ENCODE data around the gene MAGEA9B.
"Not testable (repeated sequence)": the region's sequence is repeated elsewhere in the genome, so short reads cannot be mapped to it uniquely, and the experiment has no call there.

The MAGEA9B gene, protein sequence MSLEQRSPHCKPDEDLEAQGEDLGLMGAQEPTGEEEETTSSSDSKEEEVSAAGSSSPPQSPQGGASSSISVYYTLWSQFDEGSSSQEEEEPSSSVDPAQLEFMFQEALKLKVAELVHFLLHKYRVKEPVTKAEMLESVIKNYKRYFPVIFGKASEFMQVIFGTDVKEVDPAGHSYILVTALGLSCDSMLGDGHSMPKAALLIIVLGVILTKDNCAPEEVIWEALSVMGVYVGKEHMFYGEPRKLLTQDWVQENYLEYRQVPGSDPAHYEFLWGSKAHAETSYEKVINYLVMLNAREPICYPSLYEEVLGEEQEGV

DNA sequence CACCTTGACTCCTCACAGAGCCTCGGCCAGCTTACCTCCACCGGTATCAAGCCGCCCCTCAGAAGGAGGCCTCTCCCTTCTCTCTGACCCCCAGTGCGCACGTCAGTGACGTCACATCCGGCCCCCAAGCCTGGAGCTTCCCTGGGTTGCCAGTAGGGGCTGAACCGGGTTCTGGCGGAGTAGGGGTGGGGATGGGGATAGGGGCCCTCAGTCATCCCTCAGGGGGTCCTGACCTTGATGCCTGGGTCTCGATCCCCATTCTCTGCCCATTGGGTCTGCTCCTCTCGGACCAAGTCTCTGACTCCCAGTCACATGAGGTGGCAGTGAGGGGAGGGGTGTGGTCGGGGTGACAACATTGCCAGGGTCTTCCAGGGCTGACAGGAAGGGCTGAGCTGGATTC, at the start of gene MAGEA9B:
MAGEA9B (minus strand) TSS at position 101 of the 400 bp plus-strand sequence. CDS start 4,280 bp downstream, outside the sequence.
- DNase-seq: not testable (repeated sequence)

DNA sequence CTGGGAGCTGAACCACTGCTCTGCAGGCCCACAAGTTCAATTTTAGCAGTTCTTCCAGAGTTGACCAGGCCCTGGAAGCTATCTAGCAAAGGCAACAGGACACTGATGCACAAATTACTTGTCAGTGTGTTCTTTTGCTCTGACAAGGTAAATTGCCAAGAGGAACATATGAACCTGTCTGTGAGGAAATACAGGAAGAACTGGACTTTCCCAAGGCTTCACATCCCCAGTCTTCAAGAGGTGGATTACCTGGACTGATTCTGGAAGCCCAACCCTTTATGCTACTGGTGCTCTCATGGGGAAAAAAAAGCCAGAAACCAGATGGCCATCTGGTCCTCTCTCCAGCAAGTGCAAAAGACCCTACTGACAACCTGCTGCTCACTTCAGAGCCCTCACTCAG, 46.3 kb upstream of the MAGEA9B start:
- DNase-seq: no peak

DNA sequence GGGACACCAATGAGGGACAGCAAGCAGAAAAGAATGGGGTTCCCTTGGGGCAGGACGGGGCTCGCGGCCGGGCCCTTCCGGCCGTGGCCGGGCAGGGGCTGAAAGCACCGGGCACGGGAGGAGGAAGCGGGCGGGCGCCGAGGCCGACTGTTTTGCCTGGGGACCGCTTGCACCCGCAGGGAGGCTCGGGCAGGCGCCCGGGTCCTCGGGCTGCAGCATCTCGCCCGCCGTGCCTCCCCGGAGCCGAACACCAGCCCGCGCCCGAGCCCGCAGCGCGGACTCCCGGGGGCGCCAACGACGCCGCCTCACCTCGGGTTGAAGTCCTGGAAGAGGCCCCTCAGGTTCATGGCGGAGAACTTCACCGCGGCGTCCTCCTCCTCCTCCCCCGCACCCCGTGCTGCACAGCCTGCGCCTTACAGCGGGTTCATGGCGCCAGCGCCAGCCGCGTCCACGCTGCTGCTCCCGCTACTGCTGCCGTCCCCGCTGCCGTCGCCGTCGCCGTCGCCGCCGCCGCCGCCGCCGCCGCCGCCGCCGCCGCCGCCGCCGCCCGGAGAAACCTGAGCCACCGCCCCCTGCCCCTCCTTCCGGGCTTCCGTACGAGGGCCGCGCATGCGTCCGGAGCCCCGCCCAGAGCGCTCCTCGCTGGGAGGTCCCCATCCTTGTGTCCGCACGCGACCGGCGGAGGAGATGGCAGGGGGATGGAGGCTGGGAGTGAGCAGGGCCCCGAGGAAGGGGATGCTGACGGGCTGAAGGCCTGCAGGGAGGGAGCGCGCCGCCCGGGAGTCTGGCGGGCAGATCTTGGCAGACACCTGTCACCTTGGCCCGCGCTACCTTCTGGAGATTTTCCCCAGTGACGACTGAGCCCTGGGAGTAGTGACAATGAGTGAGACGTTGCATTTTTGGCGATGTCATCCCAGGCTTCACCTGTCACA, 44.2 kb upstream of the MAGEA9B start, which contains the start of gene TMEM185A:
TMEM185A (minus strand) TSS at position 559 of the 932 bp plus-strand sequence; CDS start at position 347, 212 bp downstream.
- DNase-seq: no peak

DNA sequence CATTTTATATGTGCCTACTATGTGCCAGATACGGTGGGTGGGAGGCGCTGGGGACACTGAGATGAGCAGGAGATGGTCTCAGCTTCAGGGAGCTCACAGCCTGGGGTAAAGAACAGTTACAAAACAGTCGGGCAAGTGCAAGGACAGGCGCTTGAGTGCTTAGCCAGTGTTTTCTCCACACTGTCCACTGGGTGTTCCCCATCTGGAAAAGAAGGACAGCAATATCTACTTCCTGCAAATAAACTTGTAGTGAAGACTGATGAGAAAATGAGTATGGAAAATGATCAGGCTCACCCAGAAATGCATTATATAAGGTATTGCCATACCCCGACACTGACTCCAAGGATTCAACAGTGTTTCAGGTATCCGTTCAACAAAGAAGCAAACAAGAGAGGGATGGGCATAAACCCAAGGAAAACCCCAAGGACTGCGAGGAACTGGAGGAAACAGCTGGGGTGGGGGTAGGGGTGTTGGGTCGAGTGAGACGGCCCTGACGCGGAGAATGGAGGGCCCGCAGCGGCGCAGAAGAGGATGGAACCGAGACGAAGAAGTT, 43.5 kb upstream of the MAGEA9B start:
- DNase-seq: no peak

DNA sequence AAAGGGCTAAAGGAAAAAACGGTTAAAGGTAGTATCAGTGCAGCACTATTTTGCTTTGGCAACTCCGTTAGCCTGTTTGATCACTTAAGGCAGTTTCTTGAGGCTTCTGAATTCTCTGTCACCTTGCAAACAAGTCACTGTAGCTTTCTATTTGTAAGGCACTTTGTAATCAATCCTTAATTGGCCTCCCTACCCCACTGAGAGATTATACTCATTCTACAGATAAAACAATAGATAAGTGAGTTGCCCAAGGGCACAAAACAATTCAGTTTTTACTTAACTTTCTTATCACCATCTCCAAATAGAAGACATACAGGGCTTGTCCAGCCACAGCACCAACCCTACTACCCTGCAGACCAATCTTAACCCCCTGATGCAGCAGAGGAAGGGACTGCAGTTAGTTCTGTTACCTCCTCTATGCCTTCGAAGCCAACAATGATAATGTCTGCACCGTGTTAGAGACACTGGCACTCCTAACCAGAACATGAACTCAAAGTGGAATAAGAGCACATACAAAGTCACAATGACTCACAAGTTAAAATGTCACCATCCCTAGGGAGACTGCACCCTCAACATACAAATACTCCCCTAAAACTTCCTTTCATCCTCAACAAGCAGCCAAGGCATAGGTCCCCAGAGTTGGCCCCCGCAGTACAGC, 42.6 kb upstream of the MAGEA9B start:
- DNase-seq: no peak

DNA sequence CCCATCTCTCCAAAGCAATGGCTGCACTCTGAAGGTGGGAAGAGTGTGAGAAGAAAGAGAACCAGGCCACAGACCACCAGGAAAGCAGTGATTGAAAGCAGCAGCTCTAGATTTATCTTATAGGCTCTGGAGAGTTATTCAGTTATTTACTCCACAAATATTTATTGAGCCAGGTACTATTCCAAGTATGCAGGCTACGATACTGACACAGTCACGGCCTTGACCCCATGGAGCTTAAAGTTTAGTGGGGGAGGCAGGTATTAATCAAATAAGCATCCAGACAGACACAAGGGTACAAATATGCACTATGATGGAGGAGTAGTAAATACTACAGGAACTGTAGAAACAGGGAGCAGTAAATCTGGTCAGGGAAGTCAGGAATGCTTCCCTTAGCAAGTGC, 41.5 kb upstream of the MAGEA9B start:
- no peak for DNase-seq

DNA sequence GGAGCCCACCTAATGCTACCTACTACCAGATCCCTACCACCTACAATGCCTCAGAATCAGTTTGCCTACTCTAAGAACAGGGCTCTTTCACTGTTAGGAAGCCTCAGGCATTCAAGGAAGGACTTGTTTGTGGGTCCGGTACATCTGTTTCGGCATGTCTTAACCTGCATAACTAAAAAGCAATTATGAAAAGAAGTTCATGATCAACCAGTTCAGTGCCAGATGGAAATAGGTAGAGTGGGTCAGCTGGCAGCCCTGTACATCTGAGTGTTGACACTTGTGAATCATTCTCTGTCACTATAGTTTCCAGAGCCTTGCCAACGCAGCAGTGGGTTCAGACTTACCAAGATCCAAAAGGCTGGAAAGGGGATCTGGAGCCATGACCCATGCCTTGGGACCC, 41.0 kb upstream of the MAGEA9B start:
- no peak for DNase-seq

DNA sequence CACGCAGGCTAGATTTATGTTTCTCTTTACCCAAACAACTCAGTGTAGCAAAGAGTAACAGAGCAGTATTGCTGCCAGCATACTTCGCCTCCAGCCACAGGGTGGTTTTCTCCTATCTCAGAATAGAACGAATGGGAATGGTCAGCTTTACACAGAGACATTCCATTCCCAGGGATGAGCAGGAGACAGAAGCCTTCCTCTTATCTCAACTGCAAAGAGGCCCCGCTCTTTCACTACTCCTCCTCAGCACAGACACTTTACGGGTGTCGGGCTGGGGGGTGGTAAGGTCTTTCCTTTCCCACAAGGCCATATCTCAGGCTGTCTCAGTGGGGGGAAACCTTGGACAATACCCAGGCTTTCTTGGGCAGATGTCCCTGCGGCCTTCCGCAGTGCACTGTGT, 39.6 kb upstream of the MAGEA9B start:
- DNase-seq: not testable (repeated sequence)

DNA sequence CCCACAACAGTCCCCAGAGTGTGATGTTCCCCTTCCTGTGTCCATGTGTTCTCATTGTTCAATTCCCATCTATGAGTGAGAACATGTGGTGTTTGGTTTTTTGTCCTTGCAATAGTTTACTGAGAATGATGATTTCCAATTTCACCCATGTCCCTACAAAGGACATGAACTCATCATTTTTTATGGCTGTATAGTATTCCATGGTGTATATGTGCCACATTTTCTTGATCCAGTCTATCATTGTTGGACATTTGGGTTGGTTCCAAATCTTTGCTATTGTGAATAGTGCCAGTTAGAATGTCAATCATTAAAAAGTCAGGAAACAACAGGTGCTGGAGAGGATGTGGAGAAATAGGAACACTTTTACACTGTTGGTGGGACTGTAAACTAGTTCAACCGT, 32.4 kb upstream of the MAGEA9B start:
- not testable (repeated sequence) for DNase-seq

DNA sequence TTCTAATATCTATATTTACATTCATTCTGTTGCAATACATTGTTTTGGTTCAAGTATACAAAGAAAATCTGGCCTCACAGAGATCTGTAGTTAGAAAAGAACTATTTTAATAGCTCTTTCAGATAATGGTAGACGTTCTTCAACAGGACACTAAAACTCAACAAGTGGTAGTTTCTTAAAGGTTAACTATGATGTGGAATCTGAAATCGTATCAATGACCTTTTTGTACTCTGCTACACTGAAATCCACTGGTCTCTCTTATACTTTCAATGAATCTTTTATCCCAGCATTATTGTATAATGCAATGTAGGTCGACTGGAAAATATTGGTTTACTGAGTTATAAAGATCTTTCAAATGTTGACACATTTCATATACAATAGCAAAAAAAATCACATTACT, 31.6 kb upstream of the MAGEA9B start:
- no peak for DNase-seq

DNA sequence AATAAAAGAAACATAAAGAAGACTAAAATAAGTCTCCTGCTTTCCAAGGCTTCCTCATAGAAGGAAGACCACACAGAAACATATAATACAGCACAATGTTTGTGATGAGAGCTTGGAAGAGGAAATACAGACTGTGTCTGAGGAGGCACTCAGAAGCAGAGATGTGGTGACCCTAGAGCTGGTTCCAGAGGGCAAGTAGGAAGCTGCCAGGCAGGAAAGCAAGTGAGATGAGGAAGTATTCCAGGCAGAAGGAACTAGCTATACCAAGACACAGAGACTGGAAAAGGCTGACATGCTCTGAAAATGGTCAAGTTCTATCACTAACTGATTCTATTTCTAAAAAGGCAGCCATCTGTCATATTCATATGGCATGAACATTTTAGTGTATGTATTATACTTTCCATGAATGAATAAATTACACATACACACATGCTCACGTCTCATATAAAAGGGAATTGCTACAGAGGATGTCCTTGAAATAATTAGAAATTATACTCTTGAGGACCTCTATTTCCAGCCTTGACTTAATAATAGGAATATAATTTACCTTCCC, 24.4 kb upstream of the MAGEA9B start:
- no peak for DNase-seq

DNA sequence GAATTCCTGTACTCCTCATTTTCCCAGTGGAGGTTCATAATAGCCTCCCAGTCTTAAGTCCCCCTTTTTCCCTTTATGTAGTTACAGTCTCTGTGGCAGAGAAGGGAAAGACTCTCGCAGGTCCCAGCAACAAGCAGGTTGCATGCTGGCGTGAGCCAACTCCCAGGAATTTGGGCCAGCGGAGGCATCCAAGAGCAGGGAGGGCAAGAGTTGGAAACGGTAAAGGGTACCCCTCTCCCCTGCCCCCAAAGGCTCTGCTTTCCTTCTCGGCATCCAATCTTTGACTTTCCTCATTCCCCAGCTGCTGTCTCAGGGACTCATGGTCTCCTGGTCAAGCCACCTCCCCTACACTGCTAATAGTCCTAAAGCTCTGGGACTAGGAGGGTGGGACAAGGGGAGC, 23.3 kb upstream of the MAGEA9B start:
- no peak for DNase-seq

DNA sequence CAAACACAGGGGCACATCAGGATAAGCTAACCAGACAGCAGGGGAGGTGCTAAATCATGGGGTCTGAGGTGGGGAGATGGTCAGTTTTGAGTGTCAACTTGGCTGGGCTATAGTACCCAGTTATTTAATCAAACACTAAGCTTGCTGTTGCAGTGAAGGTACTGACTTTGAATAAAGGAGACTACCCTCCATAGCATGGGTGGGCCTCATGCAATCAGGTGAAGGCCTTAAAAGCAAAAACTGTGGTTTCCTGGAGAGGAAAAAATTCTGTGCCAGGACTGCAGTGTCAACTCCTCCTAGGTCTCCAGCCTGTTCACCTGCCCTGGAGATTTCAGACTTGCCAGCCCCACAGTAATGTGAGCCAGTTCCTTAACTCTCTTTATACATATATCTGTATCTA, 20.4 kb upstream of the MAGEA9B start:
- no peak for DNase-seq

DNA sequence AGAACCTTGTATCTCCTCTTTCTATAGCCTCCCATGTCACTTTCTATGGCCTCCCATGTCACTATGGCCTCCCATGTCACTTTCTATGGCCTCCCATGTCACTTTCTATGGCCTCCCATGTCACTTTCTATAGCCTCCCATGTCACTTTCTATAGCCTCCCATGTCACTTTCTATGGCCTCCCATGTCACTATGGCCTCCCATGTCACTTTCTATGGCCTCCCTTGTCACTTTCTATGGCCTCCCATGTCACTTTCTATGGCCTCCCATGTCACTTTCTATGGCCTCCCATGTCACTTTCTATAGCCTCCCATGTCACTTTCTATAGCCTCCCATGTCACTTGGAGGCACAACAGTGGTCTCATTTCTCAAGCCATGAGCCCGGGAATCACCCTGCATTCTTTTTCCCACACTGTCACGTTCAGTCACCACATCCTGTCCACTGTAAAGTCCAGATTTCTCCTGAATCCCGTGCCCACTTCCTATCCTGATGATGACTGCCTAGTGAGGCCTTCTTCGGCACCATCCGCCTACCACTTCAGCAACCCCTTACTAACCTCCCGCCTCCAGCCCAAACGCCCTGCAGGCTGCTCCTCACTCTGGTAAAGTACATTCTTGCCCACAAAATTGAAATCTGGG, 18.1 kb upstream of the MAGEA9B start:
- not testable (repeated sequence) for DNase-seq

DNA sequence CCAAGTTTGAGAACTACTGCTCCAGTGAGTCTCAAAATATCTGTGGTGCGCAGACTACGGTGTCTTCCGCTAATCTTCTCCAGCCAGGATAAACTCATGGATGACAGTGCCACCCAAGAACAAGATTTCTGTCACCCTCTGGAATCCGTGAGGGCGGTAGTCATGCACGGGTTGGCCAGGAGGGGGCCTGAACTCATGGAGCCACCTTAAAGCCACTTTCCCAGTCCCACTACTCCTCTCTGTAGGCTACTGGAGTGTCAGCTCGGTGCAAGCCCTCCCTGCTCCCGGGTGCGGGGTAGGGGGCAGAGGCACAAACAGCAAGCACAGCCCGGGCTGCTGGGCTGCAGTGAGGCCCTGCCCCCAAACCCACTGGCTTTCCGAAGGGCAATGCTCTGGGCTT, 11.3 kb upstream of the MAGEA9B start:
- DNase-seq: not testable (repeated sequence)

DNA sequence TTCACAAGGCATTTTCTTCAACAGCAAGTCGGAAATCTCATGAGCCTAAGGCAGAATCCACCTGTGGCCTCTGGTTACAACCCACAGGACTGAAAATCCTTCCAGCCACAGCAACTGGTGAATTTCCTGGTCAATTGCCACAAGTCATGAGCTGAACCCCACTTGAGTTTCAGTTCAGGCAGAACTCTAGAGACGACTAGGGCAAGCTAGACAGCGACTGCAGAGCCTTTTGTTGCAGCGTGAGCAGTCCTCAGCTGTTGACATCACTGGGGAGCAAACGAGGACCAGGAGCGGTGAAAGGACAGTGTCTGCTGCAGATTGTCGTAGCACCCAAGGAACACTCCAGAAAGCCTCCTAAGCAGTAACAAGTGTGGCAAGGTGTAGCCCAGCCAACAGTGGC, 8.7 kb upstream of the MAGEA9B start:
- not testable (repeated sequence) for DNase-seq

DNA sequence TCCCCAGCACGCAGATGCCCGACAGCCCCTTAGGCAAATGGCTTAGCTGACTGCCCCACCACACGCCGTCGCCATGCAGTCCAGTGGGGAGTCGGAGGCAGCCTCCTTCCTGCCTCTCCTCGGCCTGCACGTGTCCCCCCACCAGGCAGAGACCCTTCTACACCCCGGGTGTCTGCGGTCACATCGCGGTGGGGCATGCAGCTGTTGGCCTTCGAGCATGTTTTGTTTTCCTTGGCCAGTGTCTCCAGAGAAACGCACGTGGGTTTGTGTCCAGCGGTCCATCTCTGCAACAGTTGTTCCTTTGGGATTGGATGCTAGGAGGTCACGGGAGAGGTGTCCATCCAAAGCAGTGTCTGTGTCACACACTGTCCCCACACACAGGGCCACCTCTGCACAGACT, 8.0 kb upstream of the MAGEA9B start, which contains the start of gene HSFX2:
HSFX2 (minus strand) TSS at position 101 of the 400 bp plus-strand sequence. CDS start 614 bp downstream, outside the sequence.
- not testable (repeated sequence) for DNase-seq

DNA sequence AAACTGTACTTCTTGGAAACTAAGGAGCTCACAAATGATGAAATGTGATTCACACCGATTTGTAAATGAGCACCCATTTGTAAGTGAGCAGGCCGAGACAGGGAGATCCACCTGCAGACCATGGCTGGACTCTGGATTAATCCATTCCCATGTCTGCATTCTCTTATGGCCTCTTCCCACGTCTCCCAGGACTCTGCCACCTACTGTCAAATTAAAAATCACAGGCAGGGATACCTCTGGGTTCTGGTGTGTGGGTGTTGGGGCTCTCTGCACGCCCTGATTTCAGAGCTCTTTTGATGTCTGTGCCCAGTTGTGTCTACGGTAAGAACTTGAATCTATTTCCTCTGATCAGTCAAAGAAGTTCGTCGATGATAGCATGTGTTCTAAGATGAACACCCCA, 3.7 kb upstream of the MAGEA9B start:
- DNase-seq: not testable (repeated sequence)

DNA sequence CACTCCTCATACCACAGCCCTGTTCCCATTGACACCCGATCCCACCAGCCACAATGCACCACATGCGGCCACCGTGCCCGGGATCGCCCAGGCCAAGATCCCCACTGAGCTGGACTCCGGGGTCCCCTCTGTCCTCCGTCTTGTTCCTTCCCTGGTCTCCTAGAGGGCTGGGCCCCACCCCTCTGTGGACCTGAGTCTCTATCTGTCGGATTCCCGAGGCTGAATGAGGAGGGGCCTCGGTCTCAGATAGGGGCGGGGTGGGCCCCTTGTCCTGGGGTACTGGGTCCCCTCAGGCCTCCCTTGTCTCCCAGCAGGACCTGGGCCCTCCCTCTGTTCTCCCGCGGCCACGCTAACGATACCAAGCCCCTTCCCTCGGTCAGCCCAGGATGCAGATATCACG, 1.6 kb downstream of the MAGEA9B start:
- not testable (repeated sequence) for DNase-seq

DNA sequence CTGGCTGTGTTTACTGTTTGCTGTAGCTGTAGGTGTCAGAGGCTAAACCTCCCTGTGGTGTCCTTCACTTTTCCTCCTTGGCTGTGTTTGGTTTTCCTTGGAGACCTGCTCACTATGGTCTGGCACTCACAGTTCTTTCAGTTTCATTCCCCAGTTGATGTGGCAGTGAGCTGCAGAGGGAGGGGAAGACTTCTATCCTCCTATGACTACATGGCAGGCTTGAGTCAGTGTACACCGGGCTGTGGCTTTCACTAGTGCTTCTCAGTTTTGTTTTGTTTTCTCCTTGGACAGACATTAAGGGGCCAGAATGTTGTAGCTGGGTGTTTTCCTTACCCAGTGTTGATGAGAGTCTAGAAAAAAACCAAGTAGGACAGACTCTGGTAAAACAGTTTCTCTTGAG, 13.8 kb downstream of the MAGEA9B start:
- DNase-seq: not testable (repeated sequence)

DNA sequence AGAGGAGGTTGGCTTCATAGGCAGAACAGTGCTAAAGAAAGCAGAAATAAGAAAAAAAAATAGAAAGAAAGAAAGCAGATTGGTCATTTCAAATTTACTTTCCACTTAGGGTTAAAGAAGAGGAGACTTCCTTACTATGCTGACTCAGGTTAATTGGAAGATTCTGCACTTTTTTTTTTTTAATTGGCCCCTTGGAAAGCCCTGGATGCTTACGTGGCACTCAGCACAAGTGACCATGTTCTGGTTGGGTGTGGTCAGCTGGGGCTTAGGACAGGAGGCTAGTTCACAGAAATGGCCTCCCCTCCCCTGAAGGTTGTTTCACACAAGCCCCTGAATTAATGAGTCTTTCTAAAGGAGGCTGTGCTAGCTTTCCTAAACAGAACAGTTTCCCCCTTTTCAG, 14.5 kb downstream of the MAGEA9B start:
- no peak for DNase-seq

DNA sequence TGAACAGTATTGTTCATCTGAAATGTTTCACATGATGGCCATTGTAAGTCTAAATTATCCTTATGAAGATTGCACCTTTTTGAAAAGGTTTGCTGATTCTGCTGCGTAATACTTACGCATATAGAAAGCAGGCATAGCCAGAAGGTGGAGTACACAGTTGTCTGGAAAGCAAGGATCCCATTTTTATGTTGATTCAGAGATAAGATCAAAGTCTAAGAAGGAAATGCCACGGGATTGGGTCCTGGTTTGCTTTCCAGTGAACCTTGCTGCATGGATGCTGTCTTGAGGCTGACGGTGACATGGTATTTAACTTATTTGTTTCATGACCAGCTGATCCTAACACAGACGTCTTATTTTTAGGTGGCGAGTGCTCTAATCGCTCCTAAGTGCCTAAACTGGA, 15.5 kb downstream of the MAGEA9B start:
- no peak for DNase-seq
